Hematopoietic multipotent progenitor cell (in vitro differentiated cells): Measurements from ENCODE around the gene ABCA4. TPM values are rescaled to one million over a fixed set of nuclear protein-coding genes. Genes with fewer than 3 reads are reported as not detected.
"Not testable (repeated sequence)": the region's sequence is repeated elsewhere in the genome, so short reads cannot be mapped to it uniquely, and the experiment has no call there.

Experiments used
- DNase-seq, 3 donors: peaks; one replicate each; pipeline ENCODE4 v3.0.0-alpha.2; 2011 to 2015; ENCODE audit warnings: low read depth in 2 of 3, low spot score in 2 of 3
- total RNA-seq: library from RNA; depleted of rRNA; stranded (reverse); fragments of >200 nt; gene quantifications from one replicate; pipeline ENCODE4 v1.2.3, GENCODE V29; 2012

ABCA4 gene
- total RNA-seq, 1 donor: not detected

DNA sequence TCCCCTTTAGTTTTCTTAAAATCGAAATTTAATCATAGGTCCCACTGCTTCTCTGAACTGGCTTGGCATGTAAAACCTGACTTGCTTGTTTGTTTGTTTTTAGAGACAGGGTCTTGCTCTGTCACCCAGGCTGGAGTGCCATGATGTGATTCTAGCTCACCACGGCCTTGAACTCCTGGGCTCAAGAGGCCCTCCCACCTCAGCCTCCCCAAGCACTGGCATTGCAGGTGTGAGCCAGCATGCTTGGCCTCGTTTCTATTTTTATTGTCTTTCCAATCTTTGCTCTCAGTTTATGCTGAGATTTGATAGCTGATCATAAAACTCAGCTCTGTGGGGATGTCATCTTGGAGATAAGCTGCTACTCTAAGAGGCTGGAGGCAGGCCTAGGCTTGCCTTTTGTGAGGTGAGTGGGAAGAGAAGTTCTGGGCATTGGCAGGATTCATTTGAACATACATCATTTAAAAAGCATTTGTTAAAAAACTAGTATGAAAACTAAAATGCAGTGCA, 160.3 kb downstream of the ABCA4 start:
- DNase-seq: no peak

DNA sequence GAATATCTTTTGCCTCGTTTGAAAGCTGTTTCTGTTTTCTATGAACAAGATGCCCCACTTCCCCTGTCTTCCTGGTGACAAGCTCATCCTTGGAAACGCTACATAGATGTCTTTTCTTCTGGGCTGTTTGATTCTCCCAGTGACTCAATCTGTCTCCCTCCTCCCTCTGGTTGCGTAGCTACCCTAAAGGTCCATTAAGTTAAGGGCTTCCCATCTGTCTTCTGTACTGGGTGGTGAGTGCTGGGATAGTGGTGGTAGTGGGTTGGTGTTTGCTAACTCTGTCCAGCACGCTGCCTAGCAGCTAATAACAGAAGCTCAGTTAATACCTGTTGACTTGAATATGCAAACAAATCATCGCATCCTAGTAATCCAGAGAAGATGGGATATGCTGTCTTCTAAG, 161.5 kb downstream of the ABCA4 start:
- DNase-seq: no peak

DNA sequence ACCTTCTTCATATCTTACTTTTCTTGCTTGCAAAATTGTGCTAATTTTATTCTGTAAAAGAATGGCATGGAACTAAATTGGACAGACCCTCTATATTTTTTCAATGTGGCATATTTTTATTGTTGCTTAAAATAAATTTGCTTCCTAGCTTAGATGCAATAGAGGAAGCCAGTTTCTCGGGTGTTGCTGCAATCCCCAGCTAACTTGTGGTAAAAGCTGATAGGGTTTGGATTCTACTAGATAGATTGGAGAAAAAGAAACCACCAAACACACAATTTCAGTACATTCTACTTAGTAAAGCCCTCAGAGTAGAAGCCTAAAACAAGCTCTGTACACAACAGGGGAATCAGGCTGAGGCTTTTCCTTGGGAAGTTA, 162.2 kb downstream of the ABCA4 start:
- no peak for DNase-seq

DNA sequence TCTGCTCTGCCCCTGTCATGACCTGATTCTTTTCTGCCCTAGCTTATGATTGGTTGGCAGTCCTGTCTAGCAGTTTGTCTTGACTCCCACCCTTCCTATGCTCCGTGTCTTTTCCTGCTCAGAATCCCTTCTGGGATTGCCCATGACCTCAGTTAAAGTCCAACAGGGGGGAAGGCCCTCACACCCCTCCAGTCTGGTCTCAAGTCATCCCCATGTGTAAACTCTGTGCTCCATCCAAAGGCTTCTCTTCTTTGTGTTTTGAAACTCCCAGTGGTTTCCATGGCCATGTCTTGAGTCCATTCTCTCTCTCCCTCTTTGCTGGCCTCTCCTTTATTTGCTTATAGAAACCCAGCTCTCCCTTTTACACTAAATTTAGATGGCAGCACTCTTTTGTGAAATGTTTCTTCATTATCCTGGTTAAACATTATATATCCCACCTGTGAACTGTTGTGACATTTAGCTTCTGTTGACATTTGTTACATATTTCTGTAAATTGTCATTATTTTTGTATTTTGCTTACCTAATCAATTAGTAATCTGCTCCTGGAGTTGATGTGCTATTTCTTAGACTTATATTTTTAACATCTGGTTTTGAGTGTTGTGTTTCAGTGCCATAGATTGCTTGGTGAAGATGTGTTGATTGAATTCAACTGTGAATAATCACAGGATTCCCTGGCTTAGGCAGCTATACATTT, 162.8 kb downstream of the ABCA4 start:
- DNase-seq: no peak

DNA sequence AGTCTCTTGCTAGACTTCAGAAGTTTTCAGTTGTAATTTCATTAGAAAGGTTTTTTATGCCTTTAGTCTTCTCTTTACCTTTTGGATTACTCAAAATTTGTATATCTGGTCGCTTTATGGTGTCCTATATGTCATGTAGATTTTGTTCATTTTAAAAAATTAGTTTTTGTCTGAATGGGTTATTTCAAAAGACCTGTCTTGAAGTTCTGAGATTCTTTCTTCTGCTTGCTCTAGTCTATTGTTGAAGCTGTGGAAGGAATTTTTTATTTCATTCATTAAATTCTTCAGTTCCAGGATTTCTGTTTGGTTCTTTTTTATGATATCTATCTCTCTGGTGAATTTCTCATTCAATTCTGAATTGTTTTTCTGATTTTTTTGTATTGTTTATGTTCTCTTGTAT, 165.2 kb downstream of the ABCA4 start:
- no peak for DNase-seq

DNA sequence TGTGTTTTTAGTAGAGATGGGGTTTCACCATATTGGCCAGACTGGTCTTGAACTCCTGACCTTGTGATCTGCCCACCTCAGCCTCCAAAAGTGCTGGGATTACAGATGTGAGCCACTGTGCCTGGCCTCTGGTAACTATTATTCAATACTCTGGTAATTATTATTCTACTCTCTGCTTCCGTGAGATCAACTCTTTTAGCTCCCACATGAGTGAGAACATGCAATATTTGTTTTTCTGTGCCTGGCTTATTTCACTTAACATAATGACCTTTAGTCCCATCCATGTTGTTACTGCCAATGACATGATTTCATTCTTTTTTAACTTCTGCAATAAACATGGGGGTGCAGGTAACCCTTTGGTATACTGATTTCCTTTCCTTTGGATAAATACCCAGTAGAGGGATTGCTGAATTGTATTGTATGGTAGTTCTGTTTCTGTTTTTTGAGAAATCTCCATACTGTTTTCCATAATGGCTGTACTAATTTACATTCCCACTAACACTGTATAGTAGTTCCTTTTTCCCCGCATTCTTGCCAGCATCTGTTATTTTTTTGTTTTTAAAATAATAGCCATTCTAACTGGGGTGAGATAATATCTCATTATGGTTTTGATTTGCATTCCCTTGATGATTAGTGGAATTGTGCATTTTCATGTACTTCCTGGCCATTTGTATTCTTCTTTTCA, 173.8 kb downstream of the ABCA4 start:
- not testable (repeated sequence) for DNase-seq

Other genes starting within 250 kb of the ABCA4 start
- 8.6 TPM for gene DNTTIP2, start 241.9 kb downstream of the ABCA4 start, total RNA-seq
- gene GCLM, start 211.7 kb downstream of the ABCA4 start, total RNA-seq: 3.8 TPM
- 0.27 TPM for gene ARHGAP29, start 116.4 kb upstream of the ABCA4 start, total RNA-seq